GM18502 (cell line): ENCODE results near the gene P4HA1.
"Not testable (repeated sequence)": the region's sequence is repeated elsewhere in the genome, so short reads cannot be mapped to it uniquely, and the experiment has no call there.

Source experiments
- ATAC-seq: cut with Tn5 transposase; IDR thresholded peaks from one replicate; pipeline ENCODE4 v1.9.1; 2021; ENCODE audit warnings: mild to moderate bottlenecking; ENCODE audit not compliant: unreplicated experiment, poor library complexity

The P4HA1 gene

DNA sequence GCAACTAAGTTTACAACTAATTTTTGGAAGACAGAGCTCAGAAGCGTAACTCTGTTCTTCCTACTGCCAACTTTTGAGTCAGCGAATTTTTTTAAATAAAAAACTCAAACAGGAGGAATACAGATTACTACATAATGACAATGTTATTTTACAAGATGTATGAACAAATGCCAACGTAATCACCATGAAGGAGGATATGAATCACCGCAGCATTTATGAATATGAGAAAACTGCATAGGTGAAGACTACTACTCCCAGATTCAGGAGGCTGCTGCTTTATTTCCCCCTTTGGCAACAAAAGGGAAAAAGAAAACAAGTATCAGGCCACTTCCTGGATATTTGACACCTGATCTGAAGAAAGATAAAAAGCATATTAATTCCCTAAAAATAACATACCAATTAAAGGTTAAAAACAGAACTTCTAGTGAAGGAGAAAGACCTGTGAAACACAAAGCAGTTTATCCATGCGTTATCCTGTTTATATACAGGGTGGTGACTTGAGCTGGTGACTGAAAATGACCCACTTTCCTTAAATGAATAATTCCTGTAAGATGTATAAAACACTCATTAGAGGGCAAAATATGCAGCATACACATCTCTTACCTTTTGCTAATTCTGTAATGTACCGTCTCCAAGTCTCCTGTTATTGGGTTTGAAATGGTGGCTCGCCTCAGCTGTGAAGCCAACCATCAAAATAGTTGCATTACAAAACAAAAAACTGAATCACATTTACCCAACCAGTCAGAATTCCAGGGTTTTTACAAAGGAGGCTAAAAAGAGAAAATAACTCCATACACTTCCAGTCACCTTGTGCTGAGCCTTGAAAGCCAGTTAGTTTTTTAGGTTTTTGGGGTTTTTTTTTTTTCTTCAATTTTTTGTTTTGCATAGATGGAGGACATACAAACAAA, 52.0 kb downstream of the P4HA1 start:
- ATAC-seq: no peak

DNA sequence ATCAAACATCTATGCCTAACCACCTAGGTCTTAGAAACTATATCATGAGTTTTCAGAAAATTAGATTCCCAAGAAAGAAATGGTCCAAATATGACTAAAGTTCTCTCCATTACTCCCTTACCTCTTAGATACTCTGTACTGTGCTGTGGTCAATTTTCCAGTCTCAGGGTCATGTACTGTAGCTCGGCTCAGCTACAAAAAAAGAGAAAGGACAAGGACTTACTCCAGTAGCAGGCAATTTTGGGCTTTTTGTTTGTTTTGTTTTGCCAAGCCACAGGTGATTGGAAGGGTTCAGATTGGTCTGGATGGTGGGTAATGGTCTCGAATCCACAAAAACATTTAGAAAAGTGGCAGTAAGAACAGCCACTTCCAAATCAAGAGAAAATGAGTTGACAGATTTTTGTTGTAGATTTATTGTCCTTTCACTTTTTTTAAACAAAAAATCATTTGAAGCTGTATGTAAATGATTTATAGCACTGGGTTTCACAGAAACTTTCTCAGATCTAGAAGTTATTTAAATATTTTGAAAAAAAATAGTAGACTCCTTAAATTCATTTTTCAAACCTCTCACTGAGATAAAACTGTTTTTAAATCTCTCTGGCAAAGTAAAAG, 52.8 kb downstream of the P4HA1 start:
- ATAC-seq: no peak

DNA sequence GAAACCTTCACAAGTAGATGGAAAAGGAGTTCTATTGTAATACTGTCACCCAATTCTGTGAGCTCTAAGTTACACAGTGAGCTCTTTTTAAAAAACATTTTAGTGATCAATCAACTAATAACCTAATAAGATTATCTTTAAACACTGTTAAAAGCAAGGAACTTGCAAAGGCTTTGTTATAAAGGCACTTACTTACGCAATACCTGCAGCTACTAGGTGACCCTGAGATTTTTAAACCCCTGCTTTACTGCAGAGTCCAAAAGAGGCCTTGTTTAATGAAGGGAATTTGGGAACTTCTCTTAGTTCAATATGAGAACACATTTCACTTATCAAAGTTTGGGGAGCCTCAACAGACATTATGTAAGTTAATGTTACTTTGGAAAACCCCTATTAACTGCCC, 53.3 kb downstream of the P4HA1 start:
- ATAC-seq: no peak

DNA sequence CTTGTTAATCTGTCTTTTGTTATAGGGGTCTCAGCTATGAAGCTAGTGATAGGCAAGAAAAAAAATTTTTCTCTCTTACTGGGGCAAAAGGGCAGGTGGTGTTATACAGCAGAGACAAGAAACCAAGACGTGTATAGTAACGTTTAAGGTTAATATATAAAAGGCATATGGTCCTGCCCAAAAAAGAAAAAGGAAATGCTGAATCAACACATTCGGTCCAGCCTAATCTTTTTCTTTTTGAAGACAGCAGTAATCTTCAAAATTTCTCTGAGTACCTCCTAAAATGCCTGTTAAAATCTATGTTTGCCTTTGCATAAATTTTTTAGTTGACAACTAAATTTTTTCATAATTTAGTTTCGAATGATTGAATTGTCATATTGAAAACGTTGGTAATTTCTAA, 54.5 kb downstream of the P4HA1 start:
- no peak for ATAC-seq

DNA sequence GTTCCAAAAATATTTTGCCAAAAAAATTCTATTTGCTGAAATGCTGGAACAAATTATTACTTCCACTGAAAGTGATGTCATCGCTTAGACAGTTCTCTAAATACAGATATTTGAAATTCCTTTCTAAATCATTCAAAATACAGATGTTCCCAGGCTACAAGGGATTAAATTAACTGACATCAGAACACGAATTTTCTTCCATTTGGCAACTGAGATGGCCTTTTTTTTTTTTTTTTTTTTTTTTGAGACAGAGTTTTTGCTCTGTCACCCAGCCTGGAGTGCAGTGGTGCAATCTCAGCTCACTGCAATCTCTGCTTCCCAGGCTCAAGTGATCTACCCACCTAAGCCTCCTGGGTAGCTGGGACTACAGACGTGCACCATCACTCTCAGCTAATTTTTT, 57.0 kb downstream of the P4HA1 start:
- ATAC-seq: no peak

DNA sequence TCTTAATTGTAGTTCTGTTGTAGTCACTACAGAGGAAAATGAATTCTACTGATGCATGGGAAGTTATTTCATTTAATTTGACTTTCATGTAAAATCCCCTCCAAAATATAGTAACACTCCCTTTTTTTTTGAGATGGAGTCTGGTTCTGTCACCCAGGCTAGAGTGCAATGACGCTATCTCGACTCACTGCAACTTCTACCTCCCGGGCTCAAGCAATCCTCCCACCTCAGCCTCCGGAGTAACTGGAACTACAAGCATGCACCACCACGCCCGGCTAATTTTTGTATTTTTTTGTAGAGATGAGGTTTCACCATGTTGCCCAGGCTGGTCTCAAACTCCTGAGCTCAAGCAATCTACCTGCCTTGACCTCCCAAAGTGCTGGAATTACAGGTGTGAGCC, 60.4 kb downstream of the P4HA1 start:
- not testable (repeated sequence) for ATAC-seq

DNA sequence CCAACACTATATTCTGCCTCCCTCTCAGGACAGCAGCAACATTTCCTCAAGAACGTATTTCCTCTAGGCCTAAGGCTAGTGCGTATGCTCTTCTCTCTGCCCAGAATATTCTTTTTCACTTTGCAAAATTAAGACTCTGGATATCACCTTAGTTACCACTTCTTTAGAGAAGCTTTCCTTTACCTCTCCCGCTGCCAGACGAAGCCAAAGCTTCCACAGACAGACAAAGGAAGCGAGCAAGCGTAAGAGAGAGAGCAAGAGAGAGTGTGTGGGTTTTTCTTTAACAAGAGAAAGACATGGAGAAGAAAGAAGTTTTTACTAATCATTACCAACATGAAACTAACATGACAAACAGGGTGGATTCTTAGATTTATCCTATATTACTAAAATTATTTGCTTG, 64.1 kb downstream of the P4HA1 start:
- no peak for ATAC-seq

DNA sequence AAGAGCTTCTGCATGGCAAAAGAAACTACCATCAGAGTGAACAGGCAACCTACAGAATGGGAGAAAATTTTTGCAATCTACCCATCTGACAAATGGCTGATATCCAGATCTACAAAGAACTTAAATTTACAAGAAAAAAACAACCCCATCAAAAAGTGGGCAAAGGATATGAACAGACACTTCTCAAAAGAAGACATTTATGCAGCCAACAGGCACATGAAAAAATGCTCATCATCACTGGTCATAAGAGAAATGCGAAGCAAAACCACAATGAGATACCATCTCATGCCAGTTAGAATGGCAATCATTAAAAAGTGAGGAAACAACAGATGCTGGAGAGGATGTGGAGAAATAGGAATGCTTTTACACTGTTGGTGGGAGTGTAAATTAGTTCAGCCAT, 70.0 kb downstream of the P4HA1 start:
- ATAC-seq: not testable (repeated sequence)

DNA sequence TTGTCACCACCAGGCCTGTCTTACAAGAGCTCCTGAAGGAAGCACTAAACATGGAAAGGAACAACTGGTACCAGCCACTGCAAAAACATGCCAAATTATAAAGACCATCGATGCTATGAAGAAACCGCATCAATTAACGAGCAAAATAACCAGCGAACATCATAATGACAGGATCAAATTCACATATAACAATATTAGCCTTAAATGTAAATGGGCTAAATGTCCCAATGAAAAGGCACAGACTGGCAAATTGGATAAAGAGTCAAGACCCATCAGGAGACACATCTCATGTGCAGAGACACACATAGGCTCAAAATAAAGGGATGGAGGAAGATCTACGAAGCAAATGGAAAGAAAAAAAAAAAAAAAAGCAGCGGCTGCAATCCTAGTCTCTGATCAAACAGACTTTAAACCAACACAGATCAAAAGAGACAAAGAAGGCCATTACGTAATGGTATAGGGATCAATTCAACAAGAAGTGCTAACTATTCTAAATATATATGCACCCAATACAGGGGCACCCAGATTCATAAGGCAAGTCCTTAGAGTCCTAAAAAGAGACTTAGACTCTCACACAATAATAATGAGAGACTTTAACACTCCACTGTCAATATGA, 73.1 kb downstream of the P4HA1 start:
- ATAC-seq: not testable (repeated sequence)

DNA sequence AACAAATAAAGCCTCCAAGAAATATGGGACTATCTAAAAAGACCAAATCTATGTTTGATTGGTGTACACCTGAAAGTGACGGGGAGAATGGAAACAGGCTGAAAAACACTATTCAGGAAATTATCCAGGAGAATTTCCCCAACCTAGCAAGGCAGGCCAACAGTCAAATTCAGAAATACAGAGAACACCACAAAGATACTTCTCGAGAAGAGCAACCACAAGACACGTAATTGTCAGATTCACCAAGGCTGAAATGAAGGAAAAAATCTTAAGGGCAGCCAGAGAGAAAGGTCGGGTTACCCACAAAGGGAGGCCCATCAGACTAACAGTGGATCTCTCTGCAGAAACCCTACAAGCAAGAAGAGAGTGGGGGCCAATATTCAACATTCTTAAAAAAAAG, 73.7 kb downstream of the P4HA1 start:
- ATAC-seq: not testable (repeated sequence)

DNA sequence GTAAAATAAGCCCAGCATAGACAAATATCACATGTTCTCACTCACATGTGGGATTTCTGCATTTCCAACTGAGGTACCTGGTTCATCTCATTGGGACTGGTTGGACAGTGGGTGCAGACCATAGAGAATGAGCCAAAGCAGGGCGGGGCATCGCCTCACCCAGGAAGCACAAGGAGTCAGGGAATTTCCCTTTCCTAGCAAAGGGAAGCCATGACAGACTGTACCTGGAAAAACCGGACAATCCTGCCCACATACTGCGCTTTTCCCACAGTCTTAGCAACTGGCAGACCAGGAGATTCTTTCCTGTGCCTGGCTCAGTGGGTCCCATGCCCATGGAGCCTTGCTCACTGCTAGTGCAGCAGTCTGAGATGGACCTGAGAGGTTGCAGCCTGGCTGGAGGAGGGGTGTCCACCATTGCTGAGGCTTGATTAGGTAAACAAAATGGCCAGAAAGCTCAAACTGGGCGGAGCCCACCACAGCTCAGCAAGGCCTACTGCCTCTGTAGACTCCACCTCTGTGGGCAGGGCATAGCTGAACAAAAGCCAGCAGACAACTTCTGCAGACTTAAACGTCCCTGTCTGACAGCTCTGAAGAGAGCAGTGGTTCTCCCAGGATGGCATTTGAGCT, 75.0 kb downstream of the P4HA1 start:
- not testable (repeated sequence) for ATAC-seq

DNA sequence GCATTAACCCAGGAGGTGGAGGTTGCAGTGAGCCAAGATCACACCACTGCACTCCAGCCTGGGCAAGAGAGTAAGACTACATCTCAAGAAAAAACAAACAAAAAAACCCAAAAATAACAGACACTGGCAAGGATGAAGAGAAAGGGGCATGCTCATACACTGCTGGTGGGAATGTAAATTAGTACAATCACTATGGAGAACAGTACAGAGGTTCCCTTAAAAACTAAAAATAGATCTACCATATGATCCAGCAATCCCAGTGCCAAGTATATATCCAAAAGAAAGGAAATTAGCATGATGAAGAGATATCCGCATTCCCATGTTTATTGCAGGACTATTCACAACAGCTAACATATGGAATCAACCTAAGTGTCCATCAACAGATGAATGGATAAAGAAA, 75.6 kb downstream of the P4HA1 start:
- ATAC-seq: no peak

DNA sequence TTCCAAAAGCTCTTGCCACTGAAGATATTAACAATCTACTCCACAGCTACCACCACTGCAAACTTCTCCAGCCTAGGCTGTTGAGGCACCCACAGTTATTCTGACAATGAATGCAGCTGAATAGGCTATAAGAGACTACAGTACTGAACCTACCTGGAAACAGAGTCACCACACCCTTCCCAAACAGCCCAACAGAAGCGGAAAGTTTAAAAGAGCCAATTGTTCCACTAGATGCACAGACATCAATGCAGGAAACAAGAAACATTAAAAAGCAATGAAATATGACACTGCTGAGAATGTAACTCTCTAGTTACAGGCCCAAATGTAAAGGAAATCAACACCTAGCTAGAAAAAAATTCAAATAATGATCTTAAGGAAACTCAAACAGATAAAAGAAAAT, 77.6 kb downstream of the P4HA1 start:
- ATAC-seq: no peak

DNA sequence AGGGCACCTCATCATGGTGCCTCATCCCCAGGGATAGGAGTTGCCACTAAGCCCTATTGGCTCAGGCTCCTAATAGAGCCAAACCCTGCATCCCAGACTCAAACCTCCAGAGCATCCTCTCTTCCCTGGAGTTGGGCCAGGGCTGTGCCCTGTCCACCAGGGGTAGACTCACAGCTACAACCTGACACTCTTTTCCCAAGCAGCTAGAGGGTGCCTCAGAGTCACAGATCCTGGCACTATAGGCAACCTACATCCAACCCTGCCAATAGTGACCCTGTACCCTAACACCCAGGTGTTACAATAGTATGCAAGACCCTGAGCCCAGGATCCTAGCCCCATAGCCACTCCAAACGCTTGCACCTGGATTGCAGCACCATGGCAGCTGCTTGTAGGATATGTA, 78.0 kb downstream of the P4HA1 start:
- ATAC-seq: no peak

DNA sequence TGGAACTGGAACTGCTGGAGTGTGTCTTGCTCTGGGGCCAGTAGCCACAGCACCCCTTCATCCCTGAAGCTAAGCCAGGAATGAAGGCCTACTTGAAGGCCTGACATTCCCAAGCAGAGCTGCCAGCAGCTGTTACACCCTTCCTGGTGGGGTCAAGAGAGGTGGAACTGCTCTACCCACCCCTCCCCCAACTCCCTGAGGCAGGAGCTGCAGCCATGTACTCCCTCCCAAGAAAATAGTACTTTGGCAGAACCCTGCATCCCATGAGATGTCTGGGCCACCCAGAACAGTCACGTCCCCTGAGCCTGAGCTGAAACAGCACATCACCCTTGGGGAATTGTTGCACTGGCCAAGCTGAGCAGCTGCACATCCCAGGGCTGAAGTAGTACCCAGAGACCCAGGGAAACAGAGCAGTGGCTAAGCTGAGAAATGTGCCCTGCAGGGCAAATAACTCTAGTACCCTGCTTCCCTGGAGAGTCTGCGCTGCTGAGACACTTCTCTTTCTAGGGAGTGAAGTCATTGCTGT, 78.6 kb downstream of the P4HA1 start:
- ATAC-seq: no peak

DNA sequence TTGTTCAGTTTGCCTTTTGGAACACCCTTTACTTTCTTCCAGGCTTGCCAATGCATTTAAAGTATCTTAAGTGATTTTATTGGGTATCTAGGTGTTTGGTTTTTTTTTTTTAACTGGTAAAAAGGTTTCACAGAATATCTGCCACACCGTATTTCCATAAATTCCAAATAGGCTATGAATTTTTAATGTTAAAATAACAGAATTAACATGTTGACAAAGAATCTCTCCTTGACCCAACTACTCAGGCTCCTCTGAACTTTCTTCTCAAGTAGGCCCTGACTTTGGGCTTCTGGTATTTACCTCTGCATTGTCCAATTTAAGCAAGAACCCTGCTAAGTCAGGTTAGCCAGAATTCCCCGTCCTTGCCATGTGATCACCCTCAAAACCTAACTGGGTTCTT, 80.9 kb downstream of the P4HA1 start:
- no peak for ATAC-seq

DNA sequence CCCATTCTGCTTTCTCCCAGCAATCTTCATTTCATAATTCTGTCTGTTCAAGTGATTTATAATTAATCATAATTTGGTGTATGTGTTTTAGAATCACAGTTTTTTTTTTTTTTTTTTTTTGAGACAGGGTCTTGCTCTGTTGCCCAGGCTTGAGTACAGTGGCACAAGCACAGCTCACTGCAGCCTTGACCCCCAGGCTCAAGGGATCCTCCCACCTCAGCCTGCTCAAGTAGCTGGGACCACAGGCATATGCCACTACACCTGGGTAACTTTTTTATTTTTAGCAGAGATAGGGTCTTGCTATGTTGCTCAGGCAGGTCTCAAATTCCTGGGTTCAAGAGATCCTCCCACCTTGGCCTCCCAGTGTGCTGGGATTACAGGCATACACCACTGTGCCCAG, 92.8 kb downstream of the P4HA1 start:
- ATAC-seq: no peak

DNA sequence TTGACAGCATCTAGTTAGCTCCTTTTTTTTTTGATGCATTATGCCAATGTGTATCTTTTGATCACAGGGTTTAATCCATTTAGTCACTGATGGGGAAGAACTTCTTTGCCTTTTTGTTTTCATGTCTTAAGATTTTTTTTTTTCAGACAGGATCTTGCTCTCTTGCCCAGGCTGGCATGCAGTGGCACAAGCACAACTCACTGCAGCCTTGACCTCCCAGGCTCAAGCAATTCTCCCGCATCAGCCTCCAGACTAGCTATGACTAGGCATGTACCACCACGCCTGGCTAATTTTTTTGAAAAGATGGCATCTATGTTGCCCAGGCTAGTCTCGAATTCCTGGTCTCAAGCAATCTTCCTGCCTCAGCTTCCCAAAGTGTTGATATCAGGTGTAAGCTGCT, 95.7 kb downstream of the P4HA1 start:
- ATAC-seq: no peak

DNA sequence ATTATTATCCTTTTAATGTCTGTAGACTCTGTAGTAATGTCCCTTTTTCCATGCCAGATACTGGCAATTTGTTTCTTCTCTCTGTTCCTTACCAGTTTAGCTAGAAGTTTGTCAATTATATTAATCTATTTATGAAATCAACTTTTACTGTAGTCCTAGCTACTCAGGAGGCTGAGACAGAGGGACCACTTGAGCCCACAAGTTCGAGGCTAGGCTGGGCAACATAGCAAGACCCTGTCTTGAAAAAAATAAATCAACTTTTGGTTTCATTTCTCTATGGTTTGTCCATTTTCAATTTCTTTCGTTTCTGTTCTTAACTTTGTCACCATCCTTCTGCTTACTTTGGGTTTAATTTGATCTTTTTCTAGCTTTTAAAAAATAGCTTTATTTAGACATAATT, 99.6 kb downstream of the P4HA1 start:
- no peak for ATAC-seq

DNA sequence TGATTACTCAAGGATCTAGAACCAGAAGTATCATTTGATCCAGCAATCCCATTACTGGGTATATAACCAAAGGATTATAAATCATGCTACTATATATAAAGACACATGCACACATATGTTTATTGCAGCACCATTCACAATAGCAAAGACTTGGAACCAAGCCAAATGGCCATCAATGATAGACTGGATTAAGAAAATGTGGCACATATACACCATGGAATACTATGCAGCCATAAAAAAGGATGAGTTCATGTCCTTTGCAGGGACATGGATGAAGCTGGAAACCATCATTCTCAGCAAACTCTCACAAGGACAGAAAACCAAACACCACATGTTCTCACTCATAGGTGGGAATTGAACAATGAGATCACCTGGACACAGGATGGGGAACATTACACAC, 101.2 kb downstream of the P4HA1 start:
- ATAC-seq: not testable (repeated sequence)

DNA sequence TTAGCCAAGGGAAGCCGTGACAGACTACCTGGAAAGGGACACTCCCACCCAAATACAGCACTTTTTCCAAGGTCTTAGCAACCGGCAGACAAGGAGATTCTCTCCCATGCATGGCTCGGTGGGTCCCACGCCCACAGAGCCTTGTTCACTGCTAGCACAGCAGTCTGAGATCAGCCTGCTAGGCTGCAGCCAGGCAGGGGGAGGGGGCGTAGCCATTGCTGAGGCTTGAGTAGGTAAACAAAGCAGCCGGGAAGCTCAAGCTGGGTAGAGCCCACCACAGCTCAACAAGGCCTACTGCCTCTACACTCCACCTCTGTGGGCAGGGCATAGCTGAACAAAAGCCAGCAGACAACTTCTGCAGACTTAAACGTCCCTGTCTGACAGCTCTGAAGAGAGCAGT, 106.9 kb downstream of the P4HA1 start:
- not testable (repeated sequence) for ATAC-seq
